WTC11 (cell line): ENCODE results near the gene GCDH.

Experiments used
- CREB1 ChIP-seq: sonication (generic); formaldehyde crosslinking; IDR thresholded peaks from 2 replicates; pipeline ENCODE4 v1.8.0; 2023; ENCODE audit warnings: mild to moderate bottlenecking, missing genetic modification reagents
- CTCF ChIP-seq: fragments of 200-600 bp; IDR thresholded peaks from 2 replicates; pipeline ENCODE4 v1.8.0; 2022; ENCODE audit warnings: antibody characterized with exemption
- ETV6 ChIP-seq: sonication (generic); formaldehyde crosslinking; IDR thresholded peaks from 2 replicates; pipeline ENCODE4 v1.8.1; 2022; ENCODE audit warnings: mild to moderate bottlenecking, missing genetic modification reagents
- KAT7 ChIP-seq: sonication (generic); formaldehyde crosslinking; IDR thresholded peaks from 2 replicates; pipeline ENCODE4 v1.8.1; 2023; ENCODE audit warnings: missing genetic modification reagents, mild to moderate bottlenecking, borderline replicate concordance
- NR3C1 ChIP-seq: sonication (generic); formaldehyde crosslinking; conservative IDR thresholded peaks from 2 replicates; pipeline ENCODE4 v1.8.1; 2023; ENCODE audit warnings: low read depth, mild to moderate bottlenecking, missing genetic modification reagents
- TEAD4 ChIP-seq: sonication (generic); formaldehyde crosslinking; IDR thresholded peaks from 2 replicates; pipeline ENCODE4 v1.8.0; 2022; ENCODE audit warnings: mild to moderate bottlenecking, missing genetic modification reagents
- TP53 ChIP-seq: sonication (generic); formaldehyde crosslinking; IDR thresholded peaks from 2 replicates; pipeline ENCODE4 v1.8.1; 2023; ENCODE audit warnings: mild to moderate bottlenecking, missing genetic modification reagents
- ZNF263 ChIP-seq: sonication (generic); formaldehyde crosslinking; IDR thresholded peaks from 2 replicates; pipeline ENCODE4 v1.8.1; 2022; ENCODE audit warnings: low read depth, mild to moderate bottlenecking, moderate library complexity, missing genetic modification reagents
- TF ChIP-seq, protein P1 (sequence below): sonication (generic); formaldehyde crosslinking; IDR thresholded peaks from 2 replicates; pipeline ENCODE4 v1.8.1; 2022; ENCODE audit warnings: low read depth, mild to moderate bottlenecking, moderate library complexity, missing genetic modification reagents, borderline replicate concordance
- TF ChIP-seq, protein P2 (sequence below): sonication (generic); formaldehyde crosslinking; IDR thresholded peaks from 2 replicates; pipeline ENCODE4 v1.8.0; 2022; ENCODE audit warnings: missing genetic modification reagents
- TF ChIP-seq, protein P3 (sequence below): sonication (generic); formaldehyde crosslinking; IDR thresholded peaks from 2 replicates; pipeline ENCODE4 v1.8.0; 2022; ENCODE audit warnings: mild to moderate bottlenecking, missing genetic modification reagents
- TF ChIP-seq, protein P4 (sequence below): sonication (generic); formaldehyde crosslinking; IDR thresholded peaks from 2 replicates; pipeline ENCODE4 v1.8.0; 2022; ENCODE audit warnings: mild to moderate bottlenecking, missing genetic modification reagents
- TF ChIP-seq, protein P5 (sequence below): sonication (generic); formaldehyde crosslinking; IDR thresholded peaks from 2 replicates; pipeline ENCODE4 v1.8.0; 2022; ENCODE audit warnings: mild to moderate bottlenecking, missing genetic modification reagents

DNA sequence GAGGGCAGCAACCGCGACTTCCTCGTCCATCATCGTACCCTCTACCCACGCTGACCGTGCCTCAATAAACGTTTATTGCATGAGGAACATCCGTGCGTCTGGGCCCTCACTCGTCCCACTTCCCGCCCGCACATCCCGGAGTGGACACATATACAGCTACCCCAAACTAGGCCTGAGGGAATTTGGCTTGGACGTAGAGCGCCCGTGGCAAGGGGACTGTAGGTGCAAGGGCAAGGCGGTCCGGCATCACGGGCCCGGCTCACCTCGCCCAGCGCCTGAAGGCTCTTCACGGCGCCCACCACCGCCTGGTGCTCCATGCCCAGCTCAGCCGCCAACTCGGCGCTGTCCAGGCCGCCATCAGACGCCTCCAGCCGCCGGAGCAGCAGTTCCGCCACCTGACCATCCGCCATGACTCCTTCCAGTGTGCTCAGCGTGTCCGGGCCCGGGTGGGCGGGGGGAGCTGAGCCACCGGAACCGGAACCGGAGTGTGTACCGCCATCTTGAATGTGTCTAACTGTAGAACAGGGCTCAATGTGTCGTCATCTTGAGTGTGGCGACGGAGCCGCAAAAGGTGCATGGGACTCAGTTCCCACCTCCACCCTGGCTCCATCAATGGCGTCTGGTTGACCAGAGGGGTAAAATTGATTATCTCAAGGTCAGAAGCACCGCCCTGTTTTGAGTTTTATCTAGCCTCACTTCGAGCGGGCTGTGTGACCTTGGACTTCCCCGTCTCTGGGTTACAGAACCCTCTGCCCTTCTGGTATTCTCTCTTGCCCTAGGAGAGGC is 42.5 kb downstream of the GCDH start, which contains the start of gene FARSA:
- TF ChIP-seq, protein P1, sequence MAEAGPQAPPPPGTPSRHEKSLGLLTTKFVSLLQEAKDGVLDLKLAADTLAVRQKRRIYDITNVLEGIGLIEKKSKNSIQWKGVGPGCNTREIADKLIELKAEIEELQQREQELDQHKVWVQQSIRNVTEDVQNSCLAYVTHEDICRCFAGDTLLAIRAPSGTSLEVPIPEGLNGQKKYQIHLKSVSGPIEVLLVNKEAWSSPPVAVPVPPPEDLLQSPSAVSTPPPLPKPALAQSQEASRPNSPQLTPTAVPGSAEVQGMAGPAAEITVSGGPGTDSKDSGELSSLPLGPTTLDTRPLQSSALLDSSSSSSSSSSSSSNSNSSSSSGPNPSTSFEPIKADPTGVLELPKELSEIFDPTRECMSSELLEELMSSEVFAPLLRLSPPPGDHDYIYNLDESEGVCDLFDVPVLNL (CRISPR knock-in tag), result no peak
- no peak for TF ChIP-seq CTCF
- 0 out of 2 replicates have a peak, but pooled peaks have one; percentile 32 for TF ChIP-seq ETV6 (CRISPR knock-in tag)
- TF ChIP-seq, protein P2, sequence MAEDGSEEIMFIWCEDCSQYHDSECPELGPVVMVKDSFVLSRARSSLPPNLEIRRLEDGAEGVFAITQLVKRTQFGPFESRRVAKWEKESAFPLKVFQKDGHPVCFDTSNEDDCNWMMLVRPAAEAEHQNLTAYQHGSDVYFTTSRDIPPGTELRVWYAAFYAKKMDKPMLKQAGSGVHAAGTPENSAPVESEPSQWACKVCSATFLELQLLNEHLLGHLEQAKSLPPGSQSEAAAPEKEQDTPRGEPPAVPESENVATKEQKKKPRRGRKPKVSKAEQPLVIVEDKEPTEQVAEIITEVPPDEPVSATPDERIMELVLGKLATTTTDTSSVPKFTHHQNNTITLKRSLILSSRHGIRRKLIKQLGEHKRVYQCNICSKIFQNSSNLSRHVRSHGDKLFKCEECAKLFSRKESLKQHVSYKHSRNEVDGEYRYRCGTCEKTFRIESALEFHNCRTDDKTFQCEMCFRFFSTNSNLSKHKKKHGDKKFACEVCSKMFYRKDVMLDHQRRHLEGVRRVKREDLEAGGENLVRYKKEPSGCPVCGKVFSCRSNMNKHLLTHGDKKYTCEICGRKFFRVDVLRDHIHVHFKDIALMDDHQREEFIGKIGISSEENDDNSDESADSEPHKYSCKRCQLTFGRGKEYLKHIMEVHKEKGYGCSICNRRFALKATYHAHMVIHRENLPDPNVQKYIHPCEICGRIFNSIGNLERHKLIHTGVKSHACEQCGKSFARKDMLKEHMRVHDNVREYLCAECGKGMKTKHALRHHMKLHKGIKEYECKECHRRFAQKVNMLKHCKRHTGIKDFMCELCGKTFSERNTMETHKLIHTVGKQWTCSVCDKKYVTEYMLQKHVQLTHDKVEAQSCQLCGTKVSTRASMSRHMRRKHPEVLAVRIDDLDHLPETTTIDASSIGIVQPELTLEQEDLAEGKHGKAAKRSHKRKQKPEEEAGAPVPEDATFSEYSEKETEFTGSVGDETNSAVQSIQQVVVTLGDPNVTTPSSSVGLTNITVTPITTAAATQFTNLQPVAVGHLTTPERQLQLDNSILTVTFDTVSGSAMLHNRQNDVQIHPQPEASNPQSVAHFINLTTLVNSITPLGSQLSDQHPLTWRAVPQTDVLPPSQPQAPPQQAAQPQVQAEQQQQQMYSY (CRISPR knock-in tag), result no peak
- TF ChIP-seq, protein P3, sequence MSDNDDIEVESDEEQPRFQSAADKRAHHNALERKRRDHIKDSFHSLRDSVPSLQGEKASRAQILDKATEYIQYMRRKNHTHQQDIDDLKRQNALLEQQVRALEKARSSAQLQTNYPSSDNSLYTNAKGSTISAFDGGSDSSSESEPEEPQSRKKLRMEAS (CRISPR knock-in tag), result peak; percentile 90
- no peak for TF ChIP-seq ZNF263 (CRISPR knock-in tag)
- TF ChIP-seq CREB1 (CRISPR knock-in tag), result no peak
- no peak; the same call in 1 of the 2 replicates for TF ChIP-seq TEAD4 (CRISPR knock-in tag)
- no peak for TF ChIP-seq TP53 (CRISPR knock-in tag)
- TF ChIP-seq, protein P4, sequence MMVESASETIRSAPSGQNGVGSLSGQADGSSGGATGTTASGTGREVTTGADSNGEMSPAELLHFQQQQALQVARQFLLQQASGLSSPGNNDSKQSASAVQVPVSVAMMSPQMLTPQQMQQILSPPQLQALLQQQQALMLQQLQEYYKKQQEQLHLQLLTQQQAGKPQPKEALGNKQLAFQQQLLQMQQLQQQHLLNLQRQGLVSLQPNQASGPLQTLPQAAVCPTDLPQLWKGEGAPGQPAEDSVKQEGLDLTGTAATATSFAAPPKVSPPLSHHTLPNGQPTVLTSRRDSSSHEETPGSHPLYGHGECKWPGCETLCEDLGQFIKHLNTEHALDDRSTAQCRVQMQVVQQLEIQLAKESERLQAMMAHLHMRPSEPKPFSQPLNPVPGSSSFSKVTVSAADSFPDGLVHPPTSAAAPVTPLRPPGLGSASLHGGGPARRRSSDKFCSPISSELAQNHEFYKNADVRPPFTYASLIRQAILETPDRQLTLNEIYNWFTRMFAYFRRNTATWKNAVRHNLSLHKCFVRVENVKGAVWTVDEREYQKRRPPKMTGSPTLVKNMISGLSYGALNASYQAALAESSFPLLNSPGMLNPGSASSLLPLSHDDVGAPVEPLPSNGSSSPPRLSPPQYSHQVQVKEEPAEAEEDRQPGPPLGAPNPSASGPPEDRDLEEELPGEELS (CRISPR knock-in tag), result peak; percentile 22; the same call in 1 of the 2 replicates
- TF ChIP-seq, protein P5, sequence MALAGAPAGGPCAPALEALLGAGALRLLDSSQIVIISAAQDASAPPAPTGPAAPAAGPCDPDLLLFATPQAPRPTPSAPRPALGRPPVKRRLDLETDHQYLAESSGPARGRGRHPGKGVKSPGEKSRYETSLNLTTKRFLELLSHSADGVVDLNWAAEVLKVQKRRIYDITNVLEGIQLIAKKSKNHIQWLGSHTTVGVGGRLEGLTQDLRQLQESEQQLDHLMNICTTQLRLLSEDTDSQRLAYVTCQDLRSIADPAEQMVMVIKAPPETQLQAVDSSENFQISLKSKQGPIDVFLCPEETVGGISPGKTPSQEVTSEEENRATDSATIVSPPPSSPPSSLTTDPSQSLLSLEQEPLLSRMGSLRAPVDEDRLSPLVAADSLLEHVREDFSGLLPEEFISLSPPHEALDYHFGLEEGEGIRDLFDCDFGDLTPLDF (CRISPR knock-in tag), result no peak
- no peak for TF ChIP-seq NR3C1 (CRISPR knock-in tag)
- peak; percentile 81; the same call in 1 of the 2 replicates for TF ChIP-seq KAT7 (CRISPR knock-in tag)
